ENCODE measurements around the gene GAB4.
"Not testable (repeated sequence)": the region's sequence is repeated elsewhere in the genome, so short reads cannot be mapped to it uniquely, and the experiment has no call there.

DNA sequence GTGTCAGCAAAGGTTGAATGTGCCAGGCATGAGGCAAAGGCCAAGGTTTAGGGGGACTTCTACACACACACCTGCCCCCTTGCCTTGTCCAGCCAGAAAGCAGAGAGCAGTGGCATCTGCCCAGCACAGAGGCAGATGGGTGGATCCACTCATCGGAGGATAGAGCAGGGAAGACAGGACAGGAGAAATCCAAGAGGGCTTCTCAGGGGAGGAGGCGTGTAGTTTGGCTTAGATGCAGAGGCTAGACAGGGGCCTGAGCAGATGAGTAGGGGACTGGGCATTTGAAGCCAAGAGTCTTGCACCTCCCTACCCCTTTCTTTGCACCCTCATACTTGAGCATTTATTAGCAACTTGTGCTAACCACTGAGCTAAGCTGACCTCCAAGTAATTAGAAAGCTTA lies 26.5 kb upstream of the GAB4 start:
- not testable (repeated sequence) for TF ChIP-seq POLR2A (IDR thresholded peaks at IDR 0.05; ENCODE audit: low read depth, low read length); POLR2AphosphoS5 (IDR thresholded peaks at IDR 0.05; ENCODE audit: low read depth, low read length); TAF1 (IDR thresholded peaks at IDR 0.05; ENCODE audit: borderline replicate concordance, low read depth, low read length)

All from GM12892 (cell line).